KMS-11 (cell line): Measurements from ENCODE around the gene ADCY3.

Experiments
- H2AFZ ChIP-seq: fragments of 200-600 bp; sonication (generic); 2 replicates; pipeline ENCODE4 v1.6.1; 2016; ENCODE audit warnings: antibody characterized with exemption, mixed run types, low read depth
- H3K27ac ChIP-seq: fragments of 200-600 bp; sonication (generic); 2 replicates; pipeline ENCODE4 v1.6.1; 2016; ENCODE audit warnings: mild to moderate bottlenecking, mixed run types
- H3K27me3 ChIP-seq: fragments of 200-600 bp; sonication (generic); 2 replicates; pipeline ENCODE4 v1.6.1; 2017; ENCODE audit warnings: mild to moderate bottlenecking, low read depth, mixed run types, moderate library complexity; ENCODE audit not compliant: insufficient read depth
- H3K36me3 ChIP-seq: fragments of 200-600 bp; sonication (generic); 2 replicates; pipeline ENCODE4 v1.6.1; 2017; ENCODE audit warnings: mild to moderate bottlenecking, mixed run types; ENCODE audit not compliant: insufficient read depth
- H3K4me1 ChIP-seq: fragments of 200-600 bp; sonication (generic); 2 replicates; pipeline ENCODE4 v1.6.1; 2016; ENCODE audit warnings: mild to moderate bottlenecking, low read depth, mixed run types; ENCODE audit not compliant: poor library complexity, severe bottlenecking
- H3K4me2 ChIP-seq: fragments of 200-600 bp; sonication (generic); 2 replicates; pipeline ENCODE4 v1.7.0; 2016; ENCODE audit warnings: mild to moderate bottlenecking, mixed run types
- H3K4me3 ChIP-seq: fragments of 200-600 bp; sonication (generic); IDR thresholded peaks from 2 replicates; pipeline ENCODE4 v1.6.1; 2017; ENCODE audit warnings: low read depth, low read length, mixed read lengths; ENCODE audit not compliant: insufficient read depth
- H3K79me2 ChIP-seq: fragments of 200-600 bp; sonication (generic); 2 replicates; pipeline ENCODE4 v1.6.1; 2016; ENCODE audit warnings: low read depth, mixed run types; ENCODE audit not compliant: insufficient read depth
- H3K9ac ChIP-seq: fragments of 200-600 bp; sonication (generic); 2 replicates; pipeline ENCODE4 v1.6.1; 2016; ENCODE audit warnings: mild to moderate bottlenecking, mixed run types
- H4K20me1 ChIP-seq: fragments of 200-600 bp; sonication (generic); 2 replicates; pipeline ENCODE4 v1.6.1; 2016; ENCODE audit warnings: mild to moderate bottlenecking, mixed run types; ENCODE audit not compliant: insufficient read depth
- CTCF ChIP-seq: fragments of 200-600 bp; sonication (generic); conservative IDR thresholded peaks from 2 replicates; pipeline ENCODE4 v1.6.1; 2017; ENCODE audit warnings: low read depth, mild to moderate bottlenecking, antibody characterized with exemption, low read length, moderate library complexity, mixed read lengths

Gene ADCY3

GRCh38 chr2:24863641-24864040 is 56.4 kb downstream of the ADCY3 start:
- Histone ChIP-seq H3K36me3 (0 out of 2 replicates have a peak, but pooled peaks cover 4% of the 10 kb centered on the region), H3K4me1 (no peaks in the 10 kb centered on the region), H3K4me2 (no peak overlapping the region), H3K79me2 (no peaks in the 10 kb centered on the region; the same call in 1 of the 2 replicates), H3K9ac (no peak overlapping the region), H3K27me3 (no peaks in the 10 kb centered on the region), H2AFZ (no peak overlapping the region), H4K20me1 (no peaks in the 10 kb centered on the region), H3K27ac (no peak overlapping the region), H3K4me3 (no peak overlapping the region)
- no peak for TF ChIP-seq CTCF

GRCh38 chr2:24861500-24861899 is 58.5 kb downstream of the ADCY3 start:
- H3K4me3 ChIP-seq, result no peak overlapping the region
- no peaks in the 10 kb centered on the region; the same call in 1 of the 2 replicates for H3K79me2 ChIP-seq
- H3K4me2 ChIP-seq, result no peak overlapping the region
- H3K27ac ChIP-seq, result no peak overlapping the region
- H3K9ac ChIP-seq, result no peak overlapping the region
- H3K36me3 ChIP-seq, result 0 out of 2 replicates have a peak, but pooled peaks cover 4% of the 10 kb centered on the region
- no peaks in the 10 kb centered on the region for H3K27me3 ChIP-seq
- H3K4me1 ChIP-seq, result no peaks in the 10 kb centered on the region
- TF ChIP-seq CTCF, result no peak
- H2AFZ ChIP-seq, result no peak overlapping the region
- H4K20me1 ChIP-seq, result no peaks in the 10 kb centered on the region

- H3K36me3 ChIP-seq, result 0 out of 2 replicates have a peak, but pooled peaks cover 4% of the 10 kb centered on the region
- no peaks in the 10 kb centered on the region; the same call in 1 of the 2 replicates for H3K79me2 ChIP-seq
- no peaks in the 10 kb centered on the region for H4K20me1 ChIP-seq
- no peak overlapping the region for H3K9ac ChIP-seq
- H2AFZ ChIP-seq, result no peak overlapping the region
- no peak overlapping the region for H3K4me3 ChIP-seq
- no peak overlapping the region for H3K27ac ChIP-seq
- TF ChIP-seq CTCF, result no peak
- no peaks in the 10 kb centered on the region for H3K27me3 ChIP-seq
- no peaks in the 10 kb centered on the region for H3K4me1 ChIP-seq
- no peak overlapping the region for H3K4me2 ChIP-seq
Measured at GRCh38 chr2:24860631-24861030, 59.4 kb downstream of the ADCY3 start.

GRCh38 chr2:24859968-24860600 is 60.0 kb downstream of the ADCY3 start:
- Histone ChIP-seq H2AFZ (no peak overlapping the region), H4K20me1 (no peaks in the 10 kb centered on the region), H3K4me1 (no peaks in the 10 kb centered on the region), H3K4me2 (no peak overlapping the region), H3K4me3 (no peak overlapping the region), H3K27ac (no peak overlapping the region), H3K9ac (no peak overlapping the region), H3K36me3 (0 out of 2 replicates have a peak, but pooled peaks cover 4% of the 10 kb centered on the region), H3K79me2 (no peaks in the 10 kb centered on the region; the same call in 1 of the 2 replicates), H3K27me3 (no peaks in the 10 kb centered on the region)
- no peak for TF ChIP-seq CTCF
